Thyroid gland (tissue), 4 donors: ENCODE measurements around the gene COL6A3.

Experiments used
- POLR2A ChIP-seq, 2 donors: fragments of 450-650 bp; IDR thresholded peaks; one replicate each; pipeline ENCODE4 v1.6.1; 2017; ENCODE audit warnings: antibody characterized with exemption in 2 of 2, mild to moderate bottlenecking in 2 of 2, moderate library complexity in 1 of 2
- TF ChIP-seq, protein P1 (sequence below), 6 experiments: fragments of 200-600 bp in 3 of 6; fragments of 450-650 bp in 3 of 6; sonication (generic) in 3 of 6; IDR thresholded peaks; one replicate each; pipeline ENCODE4 v1.5.1; 2016 to 2019; ENCODE audit warnings: antibody characterized with exemption in 6 of 6, mild to moderate bottlenecking in 2 of 6, inconsistent platforms in 1 of 6, moderate library complexity in 1 of 6

DNA sequence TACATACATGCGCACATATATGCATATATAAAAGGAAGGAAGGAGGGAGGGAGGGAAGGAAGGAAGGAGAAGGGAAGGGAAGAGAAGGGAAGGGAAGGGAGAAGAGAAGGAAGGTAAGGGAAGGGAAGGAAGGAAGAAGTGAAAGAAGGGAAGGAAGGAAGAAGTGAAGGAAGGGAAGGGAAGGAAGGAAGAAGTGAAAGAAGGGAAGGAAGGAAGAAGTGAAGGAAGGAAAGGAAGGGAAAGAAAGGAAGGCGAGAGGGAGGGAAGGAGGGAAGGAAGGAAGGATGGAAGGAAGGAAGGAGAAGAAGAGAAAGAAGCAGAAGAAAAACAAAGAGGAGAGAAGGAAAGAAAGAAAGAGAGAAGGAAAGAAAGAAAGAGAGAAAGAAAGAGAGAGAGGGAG, 16.9 kb downstream of the COL6A3 start:
- TF ChIP-seq, protein P1, sequence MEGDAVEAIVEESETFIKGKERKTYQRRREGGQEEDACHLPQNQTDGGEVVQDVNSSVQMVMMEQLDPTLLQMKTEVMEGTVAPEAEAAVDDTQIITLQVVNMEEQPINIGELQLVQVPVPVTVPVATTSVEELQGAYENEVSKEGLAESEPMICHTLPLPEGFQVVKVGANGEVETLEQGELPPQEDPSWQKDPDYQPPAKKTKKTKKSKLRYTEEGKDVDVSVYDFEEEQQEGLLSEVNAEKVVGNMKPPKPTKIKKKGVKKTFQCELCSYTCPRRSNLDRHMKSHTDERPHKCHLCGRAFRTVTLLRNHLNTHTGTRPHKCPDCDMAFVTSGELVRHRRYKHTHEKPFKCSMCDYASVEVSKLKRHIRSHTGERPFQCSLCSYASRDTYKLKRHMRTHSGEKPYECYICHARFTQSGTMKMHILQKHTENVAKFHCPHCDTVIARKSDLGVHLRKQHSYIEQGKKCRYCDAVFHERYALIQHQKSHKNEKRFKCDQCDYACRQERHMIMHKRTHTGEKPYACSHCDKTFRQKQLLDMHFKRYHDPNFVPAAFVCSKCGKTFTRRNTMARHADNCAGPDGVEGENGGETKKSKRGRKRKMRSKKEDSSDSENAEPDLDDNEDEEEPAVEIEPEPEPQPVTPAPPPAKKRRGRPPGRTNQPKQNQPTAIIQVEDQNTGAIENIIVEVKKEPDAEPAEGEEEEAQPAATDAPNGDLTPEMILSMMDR (IDR thresholded peaks at IDR 0.05), result no peak
- TF ChIP-seq POLR2A (IDR thresholded peaks at IDR 0.05), result no peak
